Kidney (tissue), 14 donors: ENCODE measurements around the gene SH3TC2. TPM values are rescaled to one million over a fixed set of nuclear protein-coding genes. Genes with fewer than 3 reads are reported as not detected.

Experiments
- DNase-seq, 5 donors: peaks; one replicate each; pipeline ENCODE4 v3.0.0-alpha.2; 2013 to 2020
- FAIRE-seq: peaks from 2 replicates; lab custom pipeline; 2012; peaks lifted over from hg19 to GRCh38; lab: Jason Lieb, UNC
- H3K27ac ChIP-seq, 2 donors: one replicate each; pipeline ENCODE4 v1.7.0; 2013; ENCODE audit warnings: low read depth in 2 of 2, low read length in 2 of 2, inconsistent platforms in 1 of 2
- H3K27me3 ChIP-seq: one replicate; pipeline ENCODE4 v1.7.1; 2013; ENCODE audit warnings: low read length, inconsistent platforms; ENCODE audit not compliant: control insufficient read depth, insufficient read depth
- H3K36me3 ChIP-seq, 3 donors: one replicate each; pipeline versions ENCODE4 v1.7.0 to v1.7.1; 2013; ENCODE audit warnings: low read length in 3 of 3, control low read depth in 1 of 3, inconsistent platforms in 1 of 3; ENCODE audit not compliant: insufficient read depth in 3 of 3, control insufficient read depth in 2 of 3
- H3K4me1 ChIP-seq, 3 donors: one replicate each; pipeline versions ENCODE4 v1.7.0 to v1.7.1; 2013; ENCODE audit warnings: low read length in 3 of 3, inconsistent platforms in 1 of 3, low read depth in 1 of 3; ENCODE audit not compliant: control insufficient read depth in 2 of 3, insufficient read depth in 2 of 3
- H3K4me3 ChIP-seq, 3 donors: one replicate each; pipeline versions ENCODE4 v1.7.0 to v1.8.1; 2013; ENCODE audit warnings: low read length in 3 of 3, control low read depth in 1 of 3, inconsistent platforms in 1 of 3
- H3K9ac ChIP-seq, 3 donors: one replicate each; pipeline versions ENCODE4 v1.7.0 to v1.7.1; 2013; ENCODE audit warnings: low read length in 3 of 3, control low read depth in 1 of 3, inconsistent platforms in 1 of 3
- H3K9me3 ChIP-seq, 3 donors: one replicate each; pipeline versions ENCODE4 v1.7.0 to v1.7.1; 2013; ENCODE audit warnings: low read length in 3 of 3, control low read depth in 1 of 3, inconsistent platforms in 1 of 3; ENCODE audit not compliant: control insufficient read depth in 2 of 3, insufficient read depth in 1 of 3
- intact Hi-C: fragments of 100-400 bp; cut with DNase I; formaldehyde crosslinking; loops from one replicate; pipeline ENCODE4 v1.11.1; 2022
- polyA plus RNA-seq: library from polyadenylated mRNA; stranded (reverse); fragments of 350-450 nt; fragmentation: Illumina TruSeq; extraction: RNeasy Lipid Tissue Mini Kit (QIAGEN cat#74804); gene quantifications from one replicate; pipeline ENCODE4 v1.2.3, GENCODE V29; 2014; ENCODE audit warnings: low read depth, low replicate concordance; ENCODE audit not compliant: insufficient read depth
- total RNA-seq: library from RNA; stranded (reverse); fragmentation: NEBNext Ultra II Directional; extraction: Animal tissue kit (Norgen Biotek cat#: 25700); gene quantifications from one replicate; pipeline ENCODE4 v1.2.1, GENCODE V29; 2021
- TF ChIP-seq, protein P1 (sequence below): IDR thresholded peaks from 3 replicates; pipeline ENCODE4 v1.5.1; 2012; ENCODE audit warnings: mild to moderate bottlenecking, moderate library complexity, borderline replicate concordance; ENCODE audit not compliant: insufficient read depth; ENCODE audit errors: extremely low read depth
- donor health status: control.
- donor health status: control.
- donor health status: control.
- donor health status: control.
- donor health status: control.
- donor health status: DM: yes; HTN: yes; CAD: no.
- donor health status: Normal renal cell carcinoma (clear cell type).

The SH3TC2 gene
- total and polyA plus RNA-seq, 2 donors from 2014 or later, result 0.17 to 1.3 TPM

DNA sequence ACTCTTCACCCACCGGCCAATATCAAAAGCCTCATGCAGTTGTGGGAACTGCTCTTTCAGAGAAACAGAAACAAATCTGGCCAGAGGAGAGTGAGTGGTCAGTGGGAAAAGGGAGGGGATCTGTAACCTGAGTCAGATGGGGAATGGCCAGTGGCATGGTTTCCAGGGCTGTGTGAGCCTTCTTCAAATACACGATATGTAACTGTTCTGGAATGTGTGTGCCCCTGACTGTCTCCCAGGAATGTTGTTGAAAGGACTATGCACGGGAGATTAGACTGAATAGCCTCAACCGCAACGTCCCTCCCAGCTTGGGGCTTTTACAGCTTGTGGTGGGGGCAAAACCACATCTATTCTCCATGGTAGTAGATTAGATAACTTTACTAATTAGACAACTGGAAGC is 60.8 kb downstream of the SH3TC2 start:
- no peak for FAIRE-seq

DNA sequence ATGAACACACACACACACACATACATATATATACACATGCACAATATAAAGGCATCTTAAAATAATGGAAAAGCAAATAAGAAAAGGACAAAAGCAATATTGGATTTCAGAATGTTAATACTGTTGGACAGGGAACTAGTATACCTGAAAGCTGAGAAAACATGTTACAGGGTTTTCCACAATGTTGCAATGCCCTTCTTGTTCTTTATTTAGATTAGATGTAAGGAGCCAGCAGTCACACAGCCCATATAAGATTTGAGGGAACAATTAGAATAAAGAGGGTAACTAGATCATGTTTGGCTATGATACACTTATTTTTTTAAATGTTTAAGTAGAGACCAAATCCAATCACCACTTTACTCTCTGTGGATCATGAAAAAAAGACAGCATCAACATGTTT is 61.7 kb downstream of the SH3TC2 start:
- no peak overlapping the region for H3K4me3 ChIP-seq
- H3K27ac ChIP-seq, result no peak overlapping the region
- H3K27me3 ChIP-seq, result no peaks in the 10 kb centered on the region
- DNase-seq (no peak), FAIRE-seq (no peak)
- H3K4me1 ChIP-seq, result no peaks in the 10 kb centered on the region
- TF ChIP-seq, protein P1, sequence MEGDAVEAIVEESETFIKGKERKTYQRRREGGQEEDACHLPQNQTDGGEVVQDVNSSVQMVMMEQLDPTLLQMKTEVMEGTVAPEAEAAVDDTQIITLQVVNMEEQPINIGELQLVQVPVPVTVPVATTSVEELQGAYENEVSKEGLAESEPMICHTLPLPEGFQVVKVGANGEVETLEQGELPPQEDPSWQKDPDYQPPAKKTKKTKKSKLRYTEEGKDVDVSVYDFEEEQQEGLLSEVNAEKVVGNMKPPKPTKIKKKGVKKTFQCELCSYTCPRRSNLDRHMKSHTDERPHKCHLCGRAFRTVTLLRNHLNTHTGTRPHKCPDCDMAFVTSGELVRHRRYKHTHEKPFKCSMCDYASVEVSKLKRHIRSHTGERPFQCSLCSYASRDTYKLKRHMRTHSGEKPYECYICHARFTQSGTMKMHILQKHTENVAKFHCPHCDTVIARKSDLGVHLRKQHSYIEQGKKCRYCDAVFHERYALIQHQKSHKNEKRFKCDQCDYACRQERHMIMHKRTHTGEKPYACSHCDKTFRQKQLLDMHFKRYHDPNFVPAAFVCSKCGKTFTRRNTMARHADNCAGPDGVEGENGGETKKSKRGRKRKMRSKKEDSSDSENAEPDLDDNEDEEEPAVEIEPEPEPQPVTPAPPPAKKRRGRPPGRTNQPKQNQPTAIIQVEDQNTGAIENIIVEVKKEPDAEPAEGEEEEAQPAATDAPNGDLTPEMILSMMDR, result no peak
- no peaks in the 10 kb centered on the region for H3K36me3 ChIP-seq
- H3K9ac ChIP-seq, result no peak overlapping the region
- no peaks in the 10 kb centered on the region for H3K9me3 ChIP-seq
- intact Hi-C loops, result no loop called here

More for the DNA sequence above, 60.8 kb downstream of the SH3TC2 start:
- H3K36me3 ChIP-seq, result no peaks in the 10 kb centered on the region
- H3K27ac ChIP-seq, result no peak overlapping the region
- H3K4me1 ChIP-seq, result no peaks in the 10 kb centered on the region
- no peak overlapping the region for H3K4me3 ChIP-seq
- no peak overlapping the region for H3K9ac ChIP-seq
- H3K27me3 ChIP-seq, result no peaks in the 10 kb centered on the region
- H3K9me3 ChIP-seq, result no peaks in the 10 kb centered on the region
- TF ChIP-seq, protein P1, result no peak
- DNase-seq, result peak in 4 of 5 donors; percentile 48 to 86 (median 81)
- intact Hi-C loops, result no loop called here

DNA sequence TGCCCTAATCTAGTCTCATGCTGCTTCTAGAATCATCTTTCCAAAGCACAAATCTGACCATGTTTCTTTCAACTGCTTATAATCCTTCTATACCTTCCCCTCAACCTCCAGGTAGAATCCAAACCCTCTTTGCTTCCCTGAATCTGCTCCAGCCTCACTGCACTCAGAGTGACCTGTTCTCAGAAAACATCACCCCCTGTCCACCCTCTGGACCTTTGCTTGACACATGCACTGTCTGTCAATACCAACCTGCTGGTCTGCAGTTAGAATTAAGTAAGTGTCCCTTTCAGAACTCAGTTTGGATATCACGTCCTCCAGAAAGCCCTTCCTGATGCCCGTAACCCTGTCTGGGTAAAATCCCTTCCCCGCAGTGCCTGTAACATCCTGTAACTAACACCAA is 63.1 kb downstream of the SH3TC2 start:
- TF ChIP-seq, protein P1, result no peak
- H3K36me3 ChIP-seq, result no peaks in the 10 kb centered on the region

More for the DNA sequence above, 63.1 kb downstream of the SH3TC2 start:
- Histone ChIP-seq H3K4me1 (no peaks in the 10 kb centered on the region), H3K27ac (no peak overlapping the region), H3K9ac (no peak overlapping the region), H3K27me3 (no peaks in the 10 kb centered on the region), H3K9me3 (no peaks in the 10 kb centered on the region), H3K4me3 (no peak overlapping the region)
- DNase-seq (no peak), FAIRE-seq (no peak)
- intact Hi-C loops, result no loop called here
